GM12892 (cell line): ENCODE measurements around the gene DNAH1.

Source experiments
- DNase-seq: peaks from one replicate; pipeline ENCODE4 v3.0.0; 2011; ENCODE audit not compliant: insufficient read length
- FAIRE-seq: peaks from 2 replicates; lab custom pipeline; 2011; peaks lifted over from hg19 to GRCh38; lab: Jason Lieb, UNC
- POLR2A ChIP-seq: IDR thresholded peaks from 2 replicates; pipeline ENCODE4 v1.6.1; 2011; ENCODE audit warnings: low read depth, low read length, control low read depth
- POLR2AphosphoS5 ChIP-seq: IDR thresholded peaks from 2 replicates; pipeline ENCODE4 v1.6.1; 2011; ENCODE audit warnings: low read depth, low read length, control low read depth
- TAF1 ChIP-seq: IDR thresholded peaks from 2 replicates; pipeline ENCODE4 v1.6.1; 2011; ENCODE audit warnings: low read depth, mild to moderate bottlenecking, control low read depth, low read length, borderline replicate concordance

Gene DNAH1

DNA sequence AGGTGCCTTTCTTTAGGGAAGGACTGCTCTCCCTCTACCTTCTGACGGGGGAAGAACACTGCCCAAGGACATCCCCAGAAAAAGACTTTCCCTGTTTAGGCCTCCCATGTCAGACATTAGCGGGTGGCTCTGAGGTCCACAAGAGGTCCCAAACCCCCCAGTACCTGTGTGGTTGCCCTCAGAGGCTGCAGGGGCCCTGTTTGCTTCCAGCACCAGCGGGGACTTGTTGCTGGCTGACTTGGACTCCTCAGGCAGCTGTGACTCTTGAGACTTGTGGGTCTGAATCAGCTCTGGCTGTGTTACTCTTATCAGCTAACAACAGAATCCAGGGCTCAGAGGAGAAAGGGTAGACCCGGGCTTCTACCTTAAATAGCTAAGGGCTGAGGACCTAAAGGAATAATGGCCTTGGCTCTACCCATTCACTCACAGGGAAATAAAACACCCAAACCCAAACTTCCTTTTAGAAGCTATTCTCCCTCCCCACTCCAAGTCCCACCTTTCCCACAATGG is 89.5 kb downstream of the DNAH1 start:
- TF ChIP-seq TAF1 (no peak), POLR2A (no peak), POLR2AphosphoS5 (no peak)
- FAIRE-seq (no peak), DNase-seq (no peak)

DNA sequence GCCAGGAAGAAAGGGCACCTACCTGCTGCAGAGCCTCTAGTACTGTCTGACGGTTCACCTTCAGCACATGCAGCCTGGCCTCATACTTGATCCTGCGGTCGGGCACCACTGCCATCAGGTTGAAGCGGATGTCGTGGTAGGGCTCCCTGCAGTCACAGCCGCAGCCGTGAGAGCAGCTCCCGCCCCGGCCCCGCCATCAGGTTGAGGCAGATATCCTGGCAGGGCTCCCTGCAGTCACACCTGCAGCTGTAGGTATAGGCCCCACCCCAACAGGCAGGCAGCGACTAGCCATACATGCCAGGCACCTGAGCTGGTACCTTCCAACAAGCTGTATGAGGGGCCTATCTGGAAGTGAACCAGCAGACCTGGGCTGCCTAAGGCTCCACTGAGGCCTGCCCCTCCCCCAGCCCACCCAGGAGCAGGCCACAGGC is 90.1 kb downstream of the DNAH1 start:
- TF ChIP-seq POLR2A, result no peak
- no peak for TF ChIP-seq POLR2AphosphoS5
- TF ChIP-seq TAF1, result no peak
- DNase-seq (no peak), FAIRE-seq (no peak)

DNA sequence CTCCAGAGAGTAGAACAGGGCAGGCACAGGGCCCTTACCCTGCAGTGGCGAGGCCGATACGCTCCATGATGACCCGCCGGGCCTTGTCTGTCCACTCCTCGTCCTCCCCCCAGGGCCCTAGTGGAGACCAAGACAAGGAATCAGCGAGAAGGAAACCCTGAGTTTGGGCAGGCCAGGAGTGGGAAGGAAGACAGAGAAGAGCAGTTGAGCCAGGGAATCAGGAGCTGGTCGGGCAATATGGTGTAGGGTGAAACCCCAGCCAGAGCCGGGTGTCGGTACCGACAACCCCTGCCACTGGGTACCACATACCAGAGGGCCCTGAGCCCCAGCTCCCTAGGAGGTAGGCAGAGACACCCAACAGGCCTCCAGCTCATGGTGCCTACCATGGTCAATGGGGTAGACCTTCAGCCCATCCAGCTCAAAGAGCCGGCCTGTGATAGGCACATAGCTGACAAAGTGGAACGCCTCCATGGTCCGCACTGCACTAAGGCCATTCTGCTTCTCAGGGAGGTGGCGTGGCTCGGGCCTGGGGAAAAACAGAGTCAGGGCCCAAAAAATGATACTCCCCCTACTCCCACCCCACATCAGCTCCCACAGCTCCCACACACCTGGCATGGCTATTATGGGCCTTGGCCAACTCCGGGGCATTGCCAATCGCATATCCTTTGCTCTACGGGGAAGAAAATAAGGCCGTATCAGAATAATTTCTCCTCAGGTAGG is 90.8 kb downstream of the DNAH1 start:
- TF ChIP-seq TAF1 (no peak), POLR2AphosphoS5 (no peak), POLR2A (no peak)
- DNase-seq, result no peak
- no peak for FAIRE-seq

DNA sequence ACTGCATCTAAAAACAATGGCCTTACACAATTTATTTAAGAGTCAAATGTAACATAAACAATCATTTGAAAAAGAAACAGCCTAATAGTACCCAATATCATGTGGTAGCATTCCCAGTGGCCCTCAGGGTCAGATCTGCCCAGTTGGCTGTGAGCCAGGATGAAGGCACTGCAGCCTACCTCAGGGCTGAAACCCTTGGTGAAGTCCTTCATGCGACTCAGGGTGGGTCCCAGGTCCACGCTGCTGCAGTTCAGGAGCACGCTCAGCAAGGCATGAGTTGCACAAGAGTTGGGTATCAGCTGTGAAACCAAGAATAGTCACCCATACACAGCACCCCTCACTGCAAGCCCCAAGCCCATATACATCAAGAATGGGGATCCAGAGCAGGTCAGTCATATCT is 91.7 kb downstream of the DNAH1 start:
- FAIRE-seq, result no peak
- no peak for DNase-seq
- TF ChIP-seq POLR2AphosphoS5, result no peak
- TF ChIP-seq POLR2A, result no peak
- no peak for TF ChIP-seq TAF1

DNA sequence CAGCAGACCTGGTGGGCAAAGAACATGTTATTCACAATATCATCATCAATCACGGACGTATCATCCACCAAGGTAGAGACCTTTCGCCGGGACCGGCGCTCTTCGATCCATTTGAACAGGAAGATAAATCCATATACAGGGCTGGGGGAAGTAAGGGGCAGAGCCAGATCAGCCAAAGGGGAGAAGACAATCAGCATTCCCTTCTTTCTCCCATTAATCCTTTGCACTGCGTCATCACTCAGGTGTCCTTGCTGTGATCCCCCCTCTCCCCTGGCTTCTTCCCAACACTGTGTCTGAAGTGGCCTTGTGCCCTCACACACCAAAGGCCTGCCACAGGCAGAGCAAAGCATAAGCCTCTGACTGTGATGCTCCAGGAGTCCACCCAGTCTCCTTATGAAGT is 92.3 kb downstream of the DNAH1 start:
- FAIRE-seq, result no peak
- TF ChIP-seq POLR2AphosphoS5, result no peak
- TF ChIP-seq POLR2A, result no peak
- TF ChIP-seq TAF1, result no peak
- DNase-seq, result no peak

DNA sequence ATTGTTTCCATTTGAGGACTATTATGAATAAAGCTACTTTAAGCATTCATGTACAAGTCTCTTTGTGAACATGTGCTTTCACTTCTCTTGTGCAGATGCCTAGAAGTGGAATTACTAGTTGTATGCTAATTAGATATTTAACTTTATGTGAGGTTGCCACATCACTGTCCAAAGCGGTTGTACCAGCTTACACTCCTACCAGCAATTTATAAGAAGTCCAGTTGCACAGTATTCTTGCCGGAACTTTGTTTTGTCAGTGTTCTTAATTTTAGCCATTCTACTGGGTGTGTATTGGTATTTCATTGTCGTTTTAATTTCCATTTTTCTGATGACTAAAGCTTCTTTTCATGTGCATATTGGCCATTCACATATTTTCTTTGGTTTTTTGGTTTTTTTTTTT is 99.7 kb downstream of the DNAH1 start:
- no peak for FAIRE-seq
- TF ChIP-seq POLR2A (no peak), POLR2AphosphoS5 (no peak), TAF1 (no peak)
- no peak for DNase-seq

DNA sequence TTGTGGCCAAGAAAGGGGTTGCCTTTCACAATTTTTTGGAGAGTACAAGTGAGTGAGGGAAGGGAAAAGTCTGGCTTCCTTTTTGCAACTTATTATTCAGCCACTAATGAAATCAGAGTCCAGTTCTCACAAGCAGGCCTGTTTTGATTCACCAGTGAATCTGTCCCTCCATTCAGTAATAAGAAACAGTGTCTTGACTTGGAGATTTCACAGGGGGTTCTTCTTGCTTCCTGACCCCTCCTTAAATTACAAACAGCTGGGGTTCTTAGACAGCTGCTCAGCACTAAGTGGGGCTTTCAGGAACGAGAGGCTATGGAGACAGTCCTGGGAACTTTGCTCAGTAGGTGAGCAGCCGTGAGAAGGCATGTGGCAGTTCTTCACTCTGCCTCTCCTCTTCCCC is 104.3 kb downstream of the DNAH1 start:
- TF ChIP-seq POLR2A (no peak), POLR2AphosphoS5 (no peak), TAF1 (no peak)
- FAIRE-seq (no peak), DNase-seq (no peak)

DNA sequence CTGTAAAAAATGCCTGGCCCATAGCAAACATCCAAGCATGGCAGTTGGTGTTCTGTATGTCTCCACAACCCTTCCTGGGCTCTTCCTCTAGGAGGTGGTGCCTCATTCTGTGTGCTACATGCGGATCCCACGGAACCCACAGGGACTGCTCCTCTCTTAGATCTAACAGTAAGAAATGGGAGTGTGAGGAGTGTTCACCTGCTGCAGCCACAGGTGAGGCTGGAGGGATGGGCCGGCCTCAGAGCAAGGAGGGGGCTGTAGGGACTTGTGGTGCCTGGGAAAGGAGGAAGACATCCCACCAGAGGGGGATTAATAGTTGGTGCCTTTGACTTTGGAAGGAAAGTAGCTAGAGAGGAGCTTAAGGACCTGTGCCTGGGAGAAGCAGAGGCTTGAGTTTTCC is 106.5 kb downstream of the DNAH1 start:
- TF ChIP-seq POLR2AphosphoS5, result no peak
- TF ChIP-seq TAF1, result no peak
- TF ChIP-seq POLR2A, result no peak
- FAIRE-seq (no peak), DNase-seq (no peak)

DNA sequence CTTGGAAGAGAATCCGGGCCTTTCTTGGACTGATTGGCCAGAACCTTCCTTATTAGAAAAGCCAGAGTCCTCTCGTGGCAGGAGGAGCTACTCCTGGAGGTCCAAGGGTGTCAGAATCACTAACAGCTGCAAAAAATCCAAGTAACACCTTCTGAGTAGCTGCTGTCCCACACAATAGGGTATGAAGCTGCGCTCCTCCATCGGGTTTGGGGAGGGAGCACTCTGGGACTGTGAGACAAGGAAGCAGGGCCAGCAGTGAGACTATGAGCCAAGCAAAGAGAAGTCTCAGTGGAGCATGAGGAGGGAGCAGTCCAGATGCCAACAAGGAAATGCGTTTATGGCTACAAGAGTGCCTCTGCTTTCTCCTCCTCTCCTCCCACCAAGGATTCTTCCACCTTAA is 107.1 kb downstream of the DNAH1 start:
- DNase-seq, result no peak
- TF ChIP-seq TAF1 (no peak), POLR2AphosphoS5 (no peak), POLR2A (no peak)
- FAIRE-seq, result no peak

DNA sequence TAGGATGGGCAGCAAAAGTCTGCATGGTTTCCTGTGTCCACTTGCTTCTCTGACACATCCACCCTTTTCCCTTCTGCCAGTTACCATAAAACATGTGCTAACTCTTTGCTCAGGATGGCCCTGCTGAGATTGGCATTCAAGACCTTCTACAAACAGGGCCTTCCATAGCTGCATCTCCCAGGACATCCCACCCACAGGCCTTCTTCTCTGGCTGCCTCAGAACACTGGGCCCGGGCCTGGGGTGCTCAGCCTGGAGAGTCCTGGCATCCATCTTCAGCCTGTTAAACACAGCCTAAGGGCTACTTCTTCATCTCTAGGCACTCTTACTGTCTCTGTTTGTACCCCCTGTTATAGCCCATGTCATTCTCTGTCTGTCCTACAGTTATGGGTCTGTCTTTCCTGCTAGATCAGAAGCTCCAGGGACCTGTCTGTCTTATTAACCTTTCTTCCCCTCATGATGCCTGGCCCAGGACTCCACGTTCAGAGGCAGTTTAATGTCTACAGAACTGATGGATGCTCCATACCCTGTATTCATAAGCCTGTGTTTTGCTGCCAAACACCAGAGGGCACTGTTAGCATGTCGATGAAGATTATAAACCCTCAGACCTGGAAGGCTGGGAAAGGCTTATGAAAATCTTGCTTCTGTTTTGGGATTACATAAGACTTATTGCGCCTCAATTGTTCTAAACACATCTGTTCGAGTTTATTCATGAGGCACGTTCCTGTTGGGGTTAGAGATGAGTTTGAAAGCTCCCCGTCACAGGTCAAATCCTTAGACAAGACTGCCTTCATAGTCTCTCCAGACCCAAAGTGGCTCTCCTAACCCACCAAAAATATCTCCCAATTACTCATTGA is 112.3 kb downstream of the DNAH1 start:
- TF ChIP-seq TAF1 (no peak), POLR2A (no peak), POLR2AphosphoS5 (no peak)
- DNase-seq (no peak), FAIRE-seq (peak; percentile 73)

DNA sequence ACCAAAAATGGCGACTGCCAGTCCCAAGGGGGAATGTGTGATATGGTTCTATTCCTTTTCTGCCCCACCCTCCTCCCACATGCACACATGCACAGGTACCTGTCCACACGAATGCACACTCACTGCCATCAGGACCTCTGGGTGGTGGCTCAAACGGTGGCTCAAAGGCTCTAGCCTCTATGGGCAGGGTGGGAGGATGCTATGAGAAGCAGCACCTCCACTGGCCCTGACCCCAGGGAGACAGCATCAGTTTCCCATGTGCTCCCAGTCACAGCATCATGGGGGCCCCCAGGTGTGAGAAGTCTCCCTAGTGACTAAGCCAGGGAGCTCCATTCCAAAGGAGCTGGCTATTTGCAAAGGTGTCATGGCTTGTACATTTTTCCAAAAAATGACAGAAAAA is 112.9 kb downstream of the DNAH1 start:
- no peak for DNase-seq
- TF ChIP-seq TAF1 (no peak), POLR2A (no peak), POLR2AphosphoS5 (no peak)
- FAIRE-seq, result no peak

DNA sequence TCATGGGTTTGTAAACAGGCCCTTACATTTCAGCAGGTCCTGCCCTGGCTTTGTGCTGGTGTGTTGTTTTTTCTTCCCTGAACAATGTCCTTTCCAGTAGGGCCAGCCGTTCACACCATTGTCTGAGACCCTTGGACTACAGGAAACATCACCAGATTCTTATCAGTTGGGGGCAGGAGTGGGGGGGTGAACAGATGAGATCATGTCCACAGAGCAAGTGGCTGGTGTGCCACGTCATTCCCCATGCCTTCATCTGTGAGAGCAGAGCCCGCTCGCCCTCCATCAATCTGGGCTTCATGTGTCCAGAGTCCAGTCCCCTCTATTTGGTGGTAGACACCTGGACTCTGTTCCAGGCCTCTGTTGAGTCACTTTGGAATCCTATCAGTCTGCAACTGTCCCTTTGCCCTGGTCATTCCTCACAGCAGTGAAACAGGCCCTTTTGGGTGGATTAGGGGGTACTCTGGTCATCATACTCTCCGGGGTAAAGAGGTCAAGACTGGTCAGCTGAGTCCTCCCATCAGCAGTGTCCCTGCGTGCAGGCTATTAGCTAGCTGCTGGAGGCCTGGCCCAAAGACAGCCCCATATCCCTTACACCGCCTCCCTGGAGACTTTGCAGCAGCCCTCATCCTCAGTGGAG is 113.8 kb downstream of the DNAH1 start:
- TF ChIP-seq POLR2A, result no peak
- no peak for TF ChIP-seq POLR2AphosphoS5
- no peak for TF ChIP-seq TAF1
- FAIRE-seq (no peak), DNase-seq (no peak)
